ENCODE data around the gene CASP14. TPM values are rescaled to one million over a fixed set of nuclear protein-coding genes. Genes with fewer than 3 reads are reported as not detected.

CASP14 gene
- total and polyA plus RNA-seq, 2 of the 8 experiments (the other 6 are each of a cell fraction or from before 2014, with no cell fraction given): not detected

DNA sequence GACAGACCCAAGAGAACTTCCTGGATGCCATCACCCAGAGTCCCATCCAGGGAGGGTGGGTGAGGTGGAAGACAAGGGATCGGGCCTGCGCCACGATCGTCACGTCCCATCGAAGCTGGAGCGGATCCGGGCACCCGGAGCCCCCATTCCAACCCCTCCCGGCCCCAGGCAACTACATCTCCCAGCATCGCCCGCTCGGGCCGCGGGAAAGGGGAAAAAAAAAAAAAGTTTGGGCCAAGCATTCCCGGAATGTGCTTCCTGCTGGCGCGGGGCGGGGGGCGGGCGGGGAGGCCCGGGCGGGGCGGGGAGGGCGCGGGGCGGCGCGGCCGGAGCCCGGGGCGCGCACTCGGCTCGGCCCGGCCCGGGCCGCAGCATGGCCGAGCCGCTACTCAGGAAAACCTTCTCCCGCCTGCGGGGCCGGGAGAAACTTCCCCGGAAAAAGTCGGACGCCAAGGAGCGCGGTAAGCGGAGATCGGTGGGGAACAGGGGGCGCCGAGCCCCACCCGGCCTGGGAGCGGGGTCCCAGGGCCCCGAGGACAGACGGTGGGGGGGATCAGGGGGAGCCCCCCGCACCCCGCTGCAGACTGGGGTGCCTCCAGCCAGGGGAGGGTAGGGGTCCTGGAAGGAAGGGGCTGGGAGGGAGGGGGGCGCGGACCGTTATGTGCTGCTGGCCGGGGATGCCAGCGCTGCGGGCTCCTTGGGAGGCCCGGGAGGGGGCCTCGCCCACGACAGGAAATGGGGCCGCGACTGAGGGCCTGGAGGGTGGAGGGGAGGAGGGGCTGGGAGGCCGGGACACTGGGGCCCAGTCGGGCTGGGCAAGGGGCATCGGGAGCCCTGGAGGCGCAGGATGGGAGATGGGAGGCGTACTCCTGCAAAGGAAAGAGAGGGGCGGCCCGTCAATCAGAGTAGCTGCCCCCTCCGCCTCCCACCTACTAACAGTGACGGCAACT is 58.1 kb downstream of the CASP14 start, which contains the start of gene SYDE1:
SYDE1 (plus strand) TSS at position 341 of the 950 bp plus-strand sequence; CDS start at position 374, 33 bp downstream.
- FAIRE-seq (no peak), DNase-seq (ENCODE audit: low read depth in 1 of 2, low spot score in 2 of 2) (peak in 1 of 2 experiments; percentile 83)
- Histone ChIP-seq H4K91ac (replicated peaks; ENCODE audit: insufficient read length, low read length) (peak within 1 kb of the TSS; percentile 99), H3K23me2 (ENCODE audit: low read depth, low read length) (peaks cover 13% of the 10 kb centered on the region), H3K14ac (ENCODE audit: insufficient read length) (peak within 1 kb of the TSS; percentile 13), H3K79me2 (ENCODE audit: control insufficient read depth in 1 of 2, insufficient read depth in 2 of 2, low read length in 2 of 2) (peaks cover 0 to 11% of the 10 kb centered on the region in 2 experiments; a peak in 2 of 4 replicates), H2BK15ac (ENCODE audit: low read length) (peak within 1 kb of the TSS; percentile 61; the same call in 1 of the 2 replicates), H4K20me1 (replicated peaks in 1 of 2; ENCODE audit: control insufficient read depth in 1 of 2, insufficient read depth in 2 of 2, low read length in 2 of 2) (peaks cover 0 to 2% of the 10 kb centered on the region in 2 experiments), H3K27ac (ENCODE audit: low read depth, low read length) (peak within 1 kb of the TSS; percentile 75), H2AFZ (ENCODE audit: low read length) (peak within 1 kb of the TSS; percentile 72; the same call in 1 of the 2 replicates), H3K9ac (replicated peaks in 1 of 4; ENCODE audit: extremely low read depth in 1 of 4, low read depth in 3 of 4, low read length in 3 of 4) (peak within 1 kb of the TSS; percentile 52 to 84 (median 74)), H3K4me2 (ENCODE audit: insufficient read depth in 1 of 2, low read depth in 2 of 2, low read length in 2 of 2) (peak within 1 kb of the TSS; percentile 82 to 89), H2BK120ac (replicated peaks; ENCODE audit: low read depth, low read length) (peak within 1 kb of the TSS; percentile 45), H2AK5ac (ENCODE audit: low read depth, low read length) (peak within 1 kb of the TSS; percentile 86; the same call in 1 of the 2 replicates), H3K56ac (replicated peaks; ENCODE audit: insufficient read length, low read depth, low read length) (peak within 1 kb of the TSS; percentile 89), H3K23ac (ENCODE audit: insufficient read length) (no peak within 1 kb of the TSS), H3K27me3 (replicated peaks in 1 of 4; ENCODE audit: control insufficient read depth in 3 of 4, extremely low read depth in 1 of 4, insufficient read depth in 3 of 4, low read length in 3 of 4) (no peaks in the 10 kb centered on the region), H3K18ac (ENCODE audit: extremely low read depth, low read length) (peak within 1 kb of the TSS; percentile 98), H4K8ac (ENCODE audit: extremely low read depth, insufficient read depth, low read length) (peak within 1 kb of the TSS; percentile 92), H3K79me1 (ENCODE audit: low read depth, low read length) (no peaks in the 10 kb centered on the region; the same call in 1 of the 2 replicates), H3K9me3 (ENCODE audit: insufficient read depth in 2 of 2, low read depth in 1 of 2, low read length in 1 of 2) (peaks cover 4 to 15% of the 10 kb centered on the region in 2 experiments; a peak in 3 of 4 replicates), H3K4me1 (replicated peaks in 1 of 4; ENCODE audit: control insufficient read depth in 3 of 4, insufficient read depth in 4 of 4, low read length in 3 of 4) (peaks cover 4 to 10% (median 6%) of the 10 kb centered on the region in 4 experiments), H4K5ac (ENCODE audit: insufficient read length, low read depth, low read length) (peak within 1 kb of the TSS; percentile 98), H3K4ac (replicated peaks; ENCODE audit: insufficient read length, low read depth, low read length) (peak within 1 kb of the TSS; percentile 71), H2BK5ac (ENCODE audit: low read depth, low read length) (peak within 1 kb of the TSS; percentile 93), H3K36me3 (ENCODE audit: control insufficient read depth in 2 of 4, insufficient read depth in 4 of 4, low read length in 3 of 4) (peaks cover 5 to 33% (median 18%) of the 10 kb centered on the region in 4 experiments; a peak in 7 of 8 replicates), H2BK20ac (ENCODE audit: low read length) (no peak within 1 kb of the TSS), H2BK12ac (ENCODE audit: low read depth, low read length) (peak within 1 kb of the TSS; percentile 84), H3K4me3 (ENCODE audit: extremely low read depth in 1 of 4, insufficient read depth in 2 of 4, low read depth in 3 of 4, low read length in 4 of 4) (peak within 1 kb of the TSS; percentile 59 to 96 (median 66))
- ChIA-PET CTCF (ENCODE audit: partially characterized antibody) (interaction anchor here (0.7 to 8.0 kb wide), 9 partner anchors 13 to 759 kb away, joined by 3 to 120 read pairs (median 4); no protein-coding TSS in a partner anchor), POLR2A (ENCODE audit: partially characterized antibody) (interaction anchor here (1.1 to 6.0 kb wide), 8 partner anchors 8 to 312 kb away, joined by 3 to 52 read pairs (median 5); partner anchors contain the start of gene BRD4)
- 5% methylated on average over 9 of the region's 78 CpGs; no CpG with 5 or more reads in 1 of the 2 experiments for WGBS, 2 experiments (ENCODE audit: extremely low coverage in 1 of 2, insufficient coverage in 1 of 2, insufficient read length in 1 of 2, insufficient replicate concordance in 2 of 2, low coverage in 1 of 2, low lambda C conversion rate in 2 of 2, missing lambda C conversion rate in 1 of 2)
- TF ChIP-seq CTBP2 (IDR thresholded peaks at IDR 0.05; ENCODE audit: borderline replicate concordance, insufficient read depth, insufficient read length, low read length) (no peak), EZH2 (IDR thresholded peaks at IDR 0.05; ENCODE audit: low read depth, low read length, severe bottlenecking) (no peak), CBX5 (IDR thresholded peaks at IDR 0.05; ENCODE audit: low read depth, low read length) (no peak), FOSL1 (IDR thresholded peaks at IDR 0.05; ENCODE audit: insufficient read depth, low read depth, low read length) (no peak), PHF8 (conservative IDR thresholded peaks at IDR 0.05; ENCODE audit: low read depth, low read length) (peak; percentile 93), EP300 (IDR thresholded peaks at IDR 0.05; ENCODE audit: borderline replicate concordance in 1 of 2, low read depth in 2 of 2, low read length in 2 of 2) (no peak), CHD2 (IDR thresholded peaks at IDR 0.05; ENCODE audit: low read length) (no peak), SRF (IDR thresholded peaks at IDR 0.05; ENCODE audit: low read depth, low read length) (no peak), TBP (IDR thresholded peaks at IDR 0.05; ENCODE audit: low read depth, low read length) (peak; percentile 6; the same call in 1 of the 2 replicates)
